NCI-H2081 (cell line): ENCODE data around the gene RFLNA.

Experiments used
- DNase-seq, 2 experiments: peaks; one replicate each; lab custom pipeline; 2025; lab: John Stamatoyannopoulos, UW

Gene RFLNA, protein sequence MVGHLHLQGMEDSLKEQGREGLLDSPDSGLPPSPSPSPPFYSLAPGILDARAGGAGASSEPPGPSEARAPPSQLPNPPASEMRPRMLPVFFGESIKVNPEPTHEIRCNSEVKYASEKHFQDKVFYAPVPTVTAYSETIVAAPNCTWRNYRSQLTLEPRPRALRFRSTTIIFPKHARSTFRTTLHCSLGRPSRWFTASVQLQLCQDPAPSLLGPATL

DNA sequence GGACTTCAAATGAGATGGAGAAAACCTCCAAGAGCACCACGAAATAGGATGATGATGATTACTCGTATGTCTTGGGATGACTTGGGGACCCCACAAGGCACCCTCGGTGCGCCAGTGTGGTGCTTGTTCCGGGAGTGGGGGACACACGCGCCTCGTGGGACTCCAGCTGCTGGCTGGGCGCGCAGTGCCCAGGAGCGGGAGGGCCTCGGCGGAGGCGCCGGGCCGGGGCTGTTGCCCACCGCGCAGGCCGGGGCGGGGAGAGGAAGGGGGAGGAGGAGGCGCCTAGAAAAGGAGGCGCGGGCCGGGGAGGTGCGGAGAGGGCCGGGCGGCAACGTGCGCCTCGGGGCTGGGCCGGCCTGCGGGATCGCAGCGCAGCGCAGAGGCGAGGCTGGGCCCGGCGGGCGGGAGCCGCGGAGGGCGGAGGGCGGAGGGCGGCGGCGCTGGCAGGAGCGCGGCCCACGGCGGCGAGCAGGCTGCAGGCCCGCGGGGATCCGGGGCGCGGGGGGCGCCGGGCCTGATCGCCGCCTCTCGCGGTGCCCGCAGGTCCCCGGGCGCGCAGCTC is at the start of gene RFLNA:
Gene RFLNA, plus strand, starts transcription at position 314 of the 562 bp plus-strand sequence. CDS start 337 bp downstream, outside the sequence.
- DNase-seq = no peak

DNA sequence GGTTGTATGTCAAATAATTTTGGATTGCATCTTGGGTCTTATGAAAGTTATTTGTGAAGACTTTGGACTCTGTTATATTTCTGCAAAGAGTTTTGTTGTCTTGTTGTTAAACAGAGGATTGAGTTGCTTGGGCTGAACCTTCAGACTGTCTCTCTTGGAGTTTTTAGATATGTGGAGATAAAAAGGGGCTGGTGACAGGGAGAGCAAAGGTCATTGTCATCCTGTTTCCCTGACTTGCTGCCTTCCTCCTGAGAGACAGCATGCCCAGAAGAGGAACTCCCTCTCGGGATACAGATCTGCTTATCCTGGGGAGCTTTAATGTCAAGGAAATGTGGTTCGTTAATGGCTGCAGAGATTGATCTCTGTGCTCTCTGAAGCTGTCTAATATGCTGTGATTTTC is 47.6 kb upstream of the RFLNA start:
- DNase-seq = no peak

DNA sequence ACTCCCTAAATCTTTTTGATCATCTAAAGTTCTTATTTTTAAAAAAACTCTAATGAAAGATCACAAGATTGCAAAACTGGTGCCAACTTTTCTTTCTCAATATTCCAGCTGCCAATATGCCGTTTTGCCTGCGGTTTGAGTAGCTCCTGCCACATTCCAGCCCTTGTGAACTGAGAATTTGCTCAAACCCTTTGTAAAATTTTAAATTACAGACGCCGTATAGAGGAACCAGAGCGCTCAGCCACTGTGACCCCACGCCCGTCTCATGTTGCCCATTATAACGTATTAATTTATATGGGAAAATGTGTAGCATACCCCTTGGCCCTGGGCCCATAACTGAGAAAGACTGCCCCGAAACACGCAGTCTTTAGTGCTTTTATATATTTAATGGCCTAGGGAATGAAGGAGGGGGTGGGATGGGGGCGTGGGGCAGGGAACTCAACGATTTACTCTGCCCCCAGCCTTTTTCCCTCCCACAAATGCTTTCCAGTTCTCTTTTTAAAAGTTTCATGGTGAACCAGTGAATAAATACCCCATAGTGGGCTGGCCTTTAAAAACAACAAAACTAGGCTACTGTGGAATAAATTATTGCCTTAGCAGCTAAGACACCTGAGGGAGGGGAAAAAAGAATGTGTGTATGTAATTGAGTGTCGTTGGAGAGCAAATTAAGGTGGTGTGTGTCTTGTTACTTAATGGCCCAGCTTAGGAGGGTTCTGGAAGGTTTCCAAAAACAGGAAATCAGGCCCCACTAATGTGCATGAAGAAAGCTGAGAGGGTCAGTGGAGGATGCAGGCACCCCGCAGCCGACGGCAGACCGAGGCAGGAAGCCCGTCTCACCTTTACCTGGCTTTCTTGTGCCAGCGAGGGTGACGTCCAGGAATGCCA is 45.7 kb upstream of the RFLNA start:
- peak; percentile 29 to 61 for DNase-seq

DNA sequence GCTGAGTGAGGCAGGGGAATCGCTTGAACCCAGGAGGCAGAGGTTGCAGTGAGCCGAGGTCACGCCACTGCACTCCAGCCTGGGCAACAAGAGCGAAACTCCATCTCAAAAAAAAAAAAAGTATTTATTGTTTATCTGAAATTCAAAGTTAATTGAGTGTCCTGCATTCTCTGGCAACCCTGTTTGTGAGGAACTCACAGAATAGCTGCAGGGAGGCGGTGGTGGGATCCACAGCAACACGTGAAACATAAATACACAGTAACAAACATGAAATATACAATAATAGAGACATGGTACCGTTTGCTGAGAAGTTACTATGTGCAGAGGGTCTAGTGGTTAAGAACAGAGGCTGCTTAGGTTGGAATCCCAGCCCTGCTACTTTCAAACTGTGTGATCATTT is 43.7 kb upstream of the RFLNA start:
- DNase-seq = no peak

DNA sequence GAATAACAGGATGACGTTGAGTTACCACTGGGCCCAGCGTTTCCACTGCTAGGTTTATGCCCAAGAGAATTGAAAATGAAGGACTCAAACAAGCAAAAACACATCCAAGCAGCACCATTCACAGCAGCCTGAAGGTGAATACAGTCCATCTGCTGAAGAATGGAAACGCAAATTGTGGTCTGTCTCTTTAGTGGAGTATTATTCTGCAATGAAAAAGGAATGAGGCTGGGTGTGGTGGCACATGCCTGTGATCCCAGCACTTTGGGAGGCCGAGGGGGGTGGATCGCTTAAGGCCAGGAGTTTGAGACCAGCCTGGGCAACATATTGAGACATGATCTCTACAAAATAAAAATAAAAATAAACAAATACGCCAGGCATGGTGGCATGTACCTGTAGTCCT is 41.9 kb upstream of the RFLNA start:
- no peak for DNase-seq

DNA sequence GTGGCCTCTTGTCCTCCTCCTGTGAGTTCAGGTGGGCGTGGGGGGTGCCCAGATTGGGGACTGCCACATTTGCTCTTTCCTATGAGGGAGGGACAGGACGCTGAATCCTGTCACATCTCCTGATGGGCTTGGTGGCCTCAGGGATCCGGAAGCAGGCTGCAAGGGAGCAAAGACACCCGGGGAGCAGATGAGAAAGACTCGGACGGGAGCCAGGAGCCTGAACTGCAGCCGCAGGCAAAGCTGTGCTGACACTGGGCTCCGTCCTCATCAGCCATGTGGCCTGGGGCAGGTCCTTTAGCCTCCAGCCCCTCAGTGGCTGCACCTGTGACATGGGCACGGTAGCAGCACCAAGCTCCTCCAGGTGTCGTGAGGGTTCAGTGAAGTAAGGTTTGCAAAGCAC is 40.8 kb upstream of the RFLNA start:
- DNase-seq = no peak

DNA sequence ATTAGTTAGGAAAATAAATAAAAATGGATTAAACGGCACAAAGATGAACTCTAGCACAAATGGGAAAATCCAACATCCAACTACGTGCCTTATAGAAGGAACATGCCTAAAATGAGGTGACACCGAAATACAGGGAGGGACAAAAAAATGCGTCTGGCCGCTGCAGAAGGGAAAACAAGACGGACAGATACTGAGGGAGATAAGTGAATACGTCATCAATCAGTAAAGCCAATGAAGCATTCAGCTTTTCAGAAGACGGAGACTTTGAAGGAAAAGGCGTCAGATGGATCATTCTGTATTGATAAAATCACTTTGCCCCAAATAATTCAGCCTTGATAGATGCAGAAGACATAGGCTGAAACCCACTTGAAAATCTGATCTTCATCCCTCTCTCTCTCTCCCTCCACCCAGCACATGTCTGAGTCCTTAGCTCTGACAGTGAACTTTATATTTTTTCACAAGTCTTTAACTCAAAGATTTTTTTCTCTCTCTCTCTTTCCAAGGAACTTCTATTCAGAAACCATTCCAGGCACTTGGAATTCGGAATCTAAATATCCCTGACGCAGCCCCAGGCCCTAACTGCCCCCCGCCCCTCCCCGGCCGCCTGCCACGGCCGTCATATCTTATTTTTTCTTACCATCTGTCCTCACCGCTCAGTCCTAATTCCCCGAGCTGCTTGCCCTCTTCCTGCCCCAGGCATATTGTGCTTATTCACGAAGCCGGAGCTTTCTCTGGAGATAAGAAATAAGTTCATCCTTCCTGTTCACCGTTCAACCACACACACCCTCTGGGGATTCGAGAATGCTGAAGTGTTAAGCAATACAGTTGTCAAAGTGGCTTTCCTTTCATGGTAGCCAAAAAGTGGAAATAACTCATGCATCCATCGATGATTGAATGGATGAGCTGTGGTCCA is 35.5 kb upstream of the RFLNA start:
- DNase-seq = no peak

DNA sequence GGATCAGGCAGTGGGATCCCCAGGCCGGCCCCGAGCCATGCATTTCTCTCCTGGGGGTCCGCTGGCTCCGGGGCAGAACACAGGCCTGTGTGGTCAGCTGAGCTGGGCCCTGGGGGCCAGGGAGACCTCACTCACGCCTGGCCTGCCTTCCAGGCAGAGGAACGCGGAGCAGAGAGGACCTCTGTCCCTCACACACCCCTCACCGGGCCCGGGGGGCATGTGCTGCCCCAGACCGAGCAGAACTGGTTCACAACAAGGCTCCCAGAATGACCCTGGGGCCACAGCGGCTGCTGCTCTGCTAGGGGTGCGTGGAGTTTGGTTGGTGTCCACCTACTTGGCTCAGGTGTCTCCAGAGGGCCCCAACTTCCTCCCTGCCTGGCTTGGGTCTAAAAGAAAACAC is 33.0 kb upstream of the RFLNA start:
- no peak for DNase-seq

DNA sequence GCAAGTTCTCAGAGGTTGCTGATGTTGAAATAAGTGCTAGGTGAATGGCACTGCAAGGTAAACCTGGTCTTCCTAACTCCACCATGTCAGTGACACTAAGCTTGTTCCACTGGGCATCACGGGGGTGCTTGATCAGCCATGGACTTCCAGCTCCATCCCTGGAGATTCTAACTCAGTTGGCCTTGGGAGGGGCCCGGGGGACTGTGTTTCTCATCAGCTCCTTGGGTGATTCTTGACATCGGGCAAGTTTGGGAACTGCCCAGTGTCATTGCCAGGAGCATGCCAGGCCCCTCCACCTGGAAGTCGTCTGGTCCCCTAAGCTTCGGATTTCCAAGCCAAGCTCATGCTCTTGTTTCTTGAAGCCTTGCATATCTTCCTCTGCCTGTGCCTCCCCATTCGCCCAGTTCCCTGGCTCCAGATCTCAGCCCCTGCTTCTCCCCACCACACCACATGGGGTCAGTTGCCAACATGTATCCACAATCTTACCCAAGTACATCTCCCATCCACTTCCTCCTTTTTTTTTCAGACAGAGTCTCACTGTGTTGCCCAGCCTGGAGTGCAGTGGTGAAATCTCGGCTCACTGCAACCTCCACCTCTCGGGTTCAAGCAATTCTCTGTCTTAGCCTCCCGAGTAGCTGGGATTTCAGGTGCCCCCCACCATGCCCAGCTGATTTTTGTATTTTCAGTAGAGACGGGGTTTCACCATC is 30.7 kb upstream of the RFLNA start:
- no peak for DNase-seq

DNA sequence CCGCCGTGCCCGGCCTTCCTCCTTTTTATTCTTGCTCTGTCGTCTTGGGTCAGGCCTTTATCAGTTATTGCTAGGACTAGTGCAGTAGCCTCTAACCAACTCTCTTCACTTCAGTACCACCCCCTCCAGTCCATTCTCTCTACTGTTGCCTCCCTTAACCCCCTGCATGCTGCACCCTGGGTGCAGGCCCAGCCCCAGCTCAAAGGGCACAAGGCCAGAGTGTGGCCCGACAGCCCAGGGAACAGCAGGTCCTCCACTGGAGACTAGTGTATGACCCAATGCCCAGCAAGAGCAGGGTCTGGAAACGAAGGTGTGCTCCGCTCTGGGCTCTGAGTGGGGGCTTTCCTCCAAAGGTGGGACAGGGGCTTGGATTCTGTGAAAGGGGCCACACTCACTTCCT is 30.0 kb upstream of the RFLNA start:
- DNase-seq = no peak

DNA sequence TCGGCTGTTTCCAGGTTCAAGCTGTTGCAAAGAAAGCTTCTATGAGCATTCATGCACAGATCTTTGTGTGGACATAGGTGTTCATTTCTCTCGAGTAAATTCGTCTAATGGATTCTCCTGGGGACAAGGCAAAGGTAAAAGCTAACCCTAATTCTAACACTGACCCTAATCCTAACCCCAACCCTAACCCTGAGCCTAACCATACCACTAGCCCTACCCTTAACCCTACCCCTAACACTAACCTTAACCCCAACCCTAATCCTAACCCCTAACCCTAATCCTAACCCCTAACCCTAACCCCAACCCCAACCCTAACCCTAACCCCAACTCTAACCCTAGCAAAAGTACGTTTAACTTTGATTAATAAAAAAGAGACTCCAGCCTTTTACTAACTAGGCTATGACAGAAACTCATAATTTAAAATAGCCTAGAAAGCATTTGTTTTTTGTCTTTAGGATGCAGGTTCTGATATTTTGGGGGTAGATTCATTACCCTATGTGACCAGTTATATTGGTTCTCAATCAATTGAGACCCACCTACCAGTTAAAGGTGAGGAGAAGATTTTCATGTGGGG is 27.6 kb upstream of the RFLNA start:
- DNase-seq = no peak

DNA sequence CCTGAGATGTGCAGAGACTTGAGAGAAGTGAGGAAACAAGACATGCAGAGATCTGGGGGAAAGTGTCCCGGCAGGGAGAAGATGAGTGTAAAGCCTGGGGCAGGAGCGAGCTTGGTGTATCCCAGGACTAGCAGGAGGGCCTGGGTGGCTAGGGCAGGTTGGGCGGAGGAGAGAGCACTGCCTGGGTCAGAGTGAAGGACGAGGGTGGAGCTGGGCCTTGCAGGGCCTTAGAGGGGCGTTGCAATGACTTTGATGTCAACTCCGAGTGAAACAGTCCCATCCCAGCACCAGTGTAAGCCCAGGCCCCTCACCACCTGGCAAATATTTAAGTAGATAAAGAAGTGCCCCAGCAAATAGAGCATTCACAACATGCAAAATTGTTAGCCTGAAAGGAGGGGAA is 24.2 kb upstream of the RFLNA start:
- DNase-seq = no peak

DNA sequence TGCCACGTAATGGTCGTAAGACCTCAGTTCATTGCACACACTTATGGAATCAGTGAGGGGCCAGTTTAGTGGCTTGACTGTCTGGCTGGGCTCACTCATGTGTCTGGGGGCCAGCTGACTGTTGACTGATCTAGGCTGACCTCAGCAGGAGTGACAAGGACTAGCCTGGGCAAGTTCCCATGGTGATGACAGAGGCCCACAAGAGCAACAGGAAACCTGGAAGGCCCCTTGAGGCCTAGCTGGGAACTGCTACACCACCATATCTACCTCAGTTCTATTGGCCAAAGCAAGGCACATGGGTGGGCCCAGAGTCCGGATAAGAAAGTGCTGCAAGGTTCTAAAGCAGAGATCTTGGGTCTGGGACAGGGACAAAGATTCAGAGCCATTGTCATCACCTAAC is 21.3 kb upstream of the RFLNA start:
- DNase-seq = no peak

DNA sequence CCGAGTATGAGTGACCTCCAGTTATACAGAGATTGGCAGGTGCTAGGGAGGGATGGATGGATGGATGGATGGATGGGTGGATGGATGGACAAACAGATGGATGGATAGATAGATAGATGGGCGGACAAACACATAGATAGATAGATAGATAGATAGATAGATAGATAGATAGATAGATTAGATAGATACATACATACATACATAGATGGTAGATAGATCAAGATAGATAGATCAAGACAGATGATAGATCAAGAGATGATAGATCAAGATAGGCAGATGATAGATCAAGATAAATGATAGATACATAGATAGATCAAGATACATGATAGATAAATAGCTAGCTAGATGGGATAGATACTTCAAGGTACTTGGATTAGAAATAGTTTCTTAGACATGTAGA is 18.6 kb upstream of the RFLNA start:
- no peak for DNase-seq

DNA sequence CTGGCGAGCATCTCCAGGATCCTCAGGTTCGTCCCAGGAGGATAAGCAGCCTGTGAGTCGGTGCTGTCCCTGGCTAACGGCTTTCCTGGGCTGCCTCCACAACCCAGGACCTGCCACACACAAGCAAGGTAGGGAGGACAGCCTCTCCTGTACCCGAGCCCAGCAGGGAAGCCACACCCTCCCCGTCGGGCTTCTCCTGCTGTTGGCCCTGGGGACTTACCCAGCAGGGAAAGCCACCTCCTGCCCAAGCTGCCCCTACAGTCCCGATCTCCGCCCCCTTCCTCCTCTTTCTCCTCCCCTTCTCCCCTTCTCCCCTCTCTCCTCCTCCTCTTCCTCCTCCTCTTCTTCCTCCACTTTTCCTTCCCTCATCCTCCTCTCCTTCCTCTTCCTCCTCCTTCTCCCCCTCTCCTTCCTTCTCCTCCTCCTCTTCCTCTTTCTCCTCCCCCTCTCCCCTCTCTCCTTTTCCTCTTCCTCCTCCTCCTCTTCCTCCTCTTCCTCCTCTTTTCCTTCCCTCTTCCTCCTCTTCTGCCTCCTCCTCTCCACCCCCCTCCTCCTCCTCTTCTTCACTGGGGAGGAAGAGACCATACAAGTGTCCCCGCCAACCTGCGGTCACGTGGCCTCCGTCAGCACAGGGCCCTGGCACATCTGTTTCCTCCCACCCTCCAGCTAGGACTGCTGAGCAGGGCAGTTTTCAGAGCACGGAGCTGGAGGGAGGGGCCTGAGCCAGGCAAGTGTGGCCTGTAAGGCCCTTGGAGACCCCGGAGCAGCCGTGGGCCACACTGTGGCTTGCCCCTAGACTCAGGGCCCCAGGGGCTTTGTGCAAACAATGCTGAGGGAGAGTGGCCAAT is 17.3 kb upstream of the RFLNA start:
- no peak for DNase-seq

DNA sequence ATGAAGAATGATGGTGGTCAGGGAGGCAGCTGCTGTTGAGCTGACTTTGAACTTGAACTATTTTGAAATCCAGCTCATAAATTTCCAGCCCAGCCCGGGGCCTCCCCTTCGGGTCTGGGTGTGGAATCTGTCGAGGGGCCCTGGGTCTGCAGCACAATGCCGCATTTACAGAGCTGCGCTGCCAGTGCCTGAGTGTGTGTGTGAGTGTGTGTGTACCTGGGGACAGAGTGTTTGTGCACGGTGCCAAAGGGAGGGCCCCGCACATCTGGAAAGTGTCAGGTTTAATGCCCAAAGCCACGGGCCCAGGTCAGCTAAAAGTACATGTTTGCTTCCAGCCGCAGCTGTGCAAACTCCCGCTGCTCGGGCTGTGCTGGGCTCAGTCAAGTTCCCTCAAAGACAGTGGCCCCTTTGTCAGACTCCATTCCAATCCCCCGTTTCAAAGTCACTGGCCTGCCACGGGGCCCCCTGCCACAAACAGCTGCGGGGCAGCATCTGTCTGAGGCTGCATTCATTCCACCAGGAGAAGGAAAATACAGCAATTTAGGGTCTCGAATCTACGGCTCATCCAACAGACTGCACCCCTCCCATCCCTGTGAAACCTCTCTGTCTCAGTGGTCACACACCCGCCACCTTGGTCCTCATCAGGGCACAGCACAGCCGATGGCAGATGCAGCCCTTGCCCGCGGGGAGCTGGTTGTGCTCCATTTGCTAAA is 16.3 kb upstream of the RFLNA start:
- peak in 1 of 2 experiments; percentile 46 for DNase-seq

DNA sequence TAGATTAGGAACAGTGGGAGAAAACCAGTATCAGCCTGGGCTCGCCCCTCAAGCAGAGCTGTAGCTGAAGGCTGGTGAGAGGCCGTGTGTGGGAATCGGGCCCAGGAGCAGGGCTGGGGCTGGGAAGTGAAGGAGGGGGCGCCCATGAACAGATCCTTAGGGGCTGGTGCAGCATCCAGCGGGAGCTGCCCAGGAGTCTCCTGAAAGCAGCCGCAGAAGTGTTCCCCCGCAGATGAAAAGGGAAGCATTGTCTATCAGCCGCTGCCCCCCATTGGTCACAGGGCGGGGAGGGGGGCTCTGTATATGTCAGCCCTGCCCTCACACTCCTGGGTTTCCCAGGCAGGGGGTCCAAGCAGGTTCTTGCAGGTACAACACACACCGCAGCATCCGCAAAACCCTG is 15.6 kb upstream of the RFLNA start:
- DNase-seq = no peak

DNA sequence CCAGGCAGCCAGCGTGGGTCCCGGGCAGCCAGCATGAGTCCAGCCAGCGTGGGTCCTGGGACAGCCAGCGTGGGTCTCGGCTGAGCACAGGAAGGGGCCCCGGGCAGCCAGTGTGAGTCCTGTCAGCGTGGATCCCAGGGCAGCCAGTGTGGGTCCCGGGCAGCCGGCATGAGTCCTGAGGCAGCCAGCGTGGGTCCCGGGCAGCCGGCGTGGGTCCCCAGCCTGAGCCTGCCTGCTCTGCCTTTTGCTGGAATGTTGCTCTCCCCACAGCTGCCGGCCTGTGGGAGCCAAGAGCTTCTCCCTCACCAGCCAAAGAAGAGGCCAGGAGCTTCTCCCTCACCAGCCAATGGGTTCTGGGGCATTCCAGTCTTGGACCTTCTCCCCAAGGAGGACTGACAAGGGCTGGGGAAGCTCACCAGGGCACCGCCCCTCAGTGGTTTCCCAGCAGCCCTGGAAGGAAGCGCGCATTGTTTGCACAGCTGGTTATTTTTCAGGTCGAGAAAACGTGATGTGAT is 15.0 kb upstream of the RFLNA start:
- DNase-seq = no peak

DNA sequence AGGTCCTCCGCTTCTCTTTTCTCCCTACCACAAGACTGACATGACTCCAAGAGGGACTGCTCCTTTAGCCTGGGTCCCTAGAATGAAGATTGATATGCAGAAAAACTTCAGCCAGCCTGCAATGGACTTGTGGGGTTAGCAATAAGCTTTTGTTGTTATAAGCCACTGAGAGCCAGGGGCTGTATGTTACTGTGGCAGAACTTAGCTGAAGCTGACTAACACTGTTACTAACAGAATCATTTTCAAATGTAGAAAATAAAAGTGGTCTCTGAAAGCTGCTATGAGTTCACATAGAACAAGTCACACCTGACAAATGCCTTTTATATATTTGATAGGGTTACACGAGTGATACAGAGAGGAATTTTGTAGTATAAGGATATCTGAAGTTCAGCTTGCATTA is 13.6 kb upstream of the RFLNA start:
- no peak for DNase-seq
